Astrocyte (in vitro differentiated cells and primary cell): ENCODE measurements around the gene NAA35. TPM values are rescaled to one million over a fixed set of nuclear protein-coding genes. Genes with fewer than 3 reads are reported as not detected.
A peak's percentile ranks its signal among the peaks of the same experiment; 100 is the strongest.

Experiments
- DNase-seq: peaks from one replicate; pipeline ENCODE4 v3.0.0-alpha.2; 2010; ENCODE audit warnings: low read depth
- FAIRE-seq: peaks from 2 replicates; lab custom pipeline; 2011; peaks lifted over from hg19 to GRCh38; lab: Jason Lieb, UNC
- H2AFZ ChIP-seq: 2 replicates; pipeline ENCODE4 v1.6.0; 2012; ENCODE audit warnings: low read depth, low read length, inconsistent platforms
- H3K27ac ChIP-seq: 2 replicates; pipeline ENCODE4 v1.5.1; 2011; ENCODE audit warnings: low read depth, low read length, inconsistent platforms
- H3K27me3 ChIP-seq: 2 replicates; pipeline ENCODE4 v1.6.0; 2011; ENCODE audit warnings: low read length, inconsistent platforms; ENCODE audit not compliant: insufficient read depth
- H3K36me3 ChIP-seq: 2 replicates; pipeline ENCODE4 v1.5.1; 2011; ENCODE audit warnings: low read length, inconsistent platforms; ENCODE audit not compliant: insufficient read depth
- H3K4me1 ChIP-seq: 2 replicates; pipeline ENCODE4 v1.5.1; 2011; ENCODE audit warnings: low read length, inconsistent platforms; ENCODE audit not compliant: insufficient read depth
- H3K4me2 ChIP-seq: 2 replicates; pipeline ENCODE4 v1.6.0; 2012; ENCODE audit warnings: low read length, inconsistent platforms
- H3K4me3 ChIP-seq: 2 replicates; pipeline ENCODE4 v1.5.1; 2011; ENCODE audit warnings: low read depth, mild to moderate bottlenecking, low read length, inconsistent platforms; ENCODE audit not compliant: insufficient read depth
- H3K79me2 ChIP-seq: 2 replicates; pipeline ENCODE4 v1.6.0; 2012; ENCODE audit warnings: mild to moderate bottlenecking, low read length, inconsistent platforms; ENCODE audit not compliant: insufficient read depth
- H3K9ac ChIP-seq: 2 replicates; pipeline ENCODE4 v1.6.0; 2012; ENCODE audit warnings: mild to moderate bottlenecking, low read length, inconsistent platforms
- H3K9me3 ChIP-seq: 2 replicates; pipeline ENCODE4 v1.5.1; 2012; ENCODE audit warnings: low read depth, mild to moderate bottlenecking, low read length, inconsistent platforms; ENCODE audit not compliant: insufficient read depth
- H4K20me1 ChIP-seq: 2 replicates; pipeline ENCODE4 v1.6.0; 2012; ENCODE audit warnings: low read length, inconsistent platforms; ENCODE audit not compliant: insufficient read depth
- H3K27ac Mint-ChIP-seq: one replicate; pipeline ENCODE4 v1.8.0; 2021; ENCODE audit warnings: mild to moderate bottlenecking, mixed read lengths; ENCODE audit not compliant: unreplicated experiment
- H3K27me3 Mint-ChIP-seq: one replicate; pipeline ENCODE4 v1.8.0; 2021; ENCODE audit warnings: low read depth, mixed read lengths; ENCODE audit not compliant: unreplicated experiment
- H3K36me3 Mint-ChIP-seq: one replicate; pipeline ENCODE4 v1.8.0; 2021; ENCODE audit warnings: low read depth, mixed read lengths; ENCODE audit not compliant: unreplicated experiment
- H3K4me1 Mint-ChIP-seq: one replicate; pipeline ENCODE4 v1.8.0; 2021; ENCODE audit warnings: low read depth, mixed read lengths; ENCODE audit not compliant: unreplicated experiment
- H3K4me3 Mint-ChIP-seq: one replicate; pipeline ENCODE4 v1.8.0; 2021; ENCODE audit warnings: mild to moderate bottlenecking, moderate library complexity, mixed read lengths; ENCODE audit not compliant: unreplicated experiment
- H3K9me3 Mint-ChIP-seq: one replicate; pipeline ENCODE4 v1.8.0; 2021; ENCODE audit warnings: mild to moderate bottlenecking, mixed read lengths; ENCODE audit not compliant: unreplicated experiment
- EZH2 ChIP-seq: IDR thresholded peaks from 2 replicates; pipeline ENCODE4 v1.6.1; 2012; ENCODE audit warnings: mild to moderate bottlenecking, low read length, inconsistent platforms; ENCODE audit not compliant: insufficient read depth
- total RNA-seq: library from RNA; stranded (reverse); gene quantifications from 2 replicates; pipeline ENCODE4 v1.2.1, GENCODE V29; 2021
- TF ChIP-seq, protein P1 (sequence below): IDR thresholded peaks from 2 replicates; pipeline ENCODE4 v1.5.1; 2011; ENCODE audit warnings: low read depth, mild to moderate bottlenecking, inconsistent platforms, low read length, moderate library complexity; ENCODE audit not compliant: insufficient read depth

NAA35 gene
- total RNA-seq, 1 donor from 2014 or later: 31.4 TPM

GRCh38 chr9:86039991-86040860, 99.3 kb downstream of the NAA35 start:
- Histone ChIP-seq H3K4me1 (no peaks in the 10 kb centered on the region), H3K4me3 (no peak overlapping the region), H3K79me2 (no peaks in the 10 kb centered on the region), H3K9ac (no peak overlapping the region), H3K9me3 (no peaks in the 10 kb centered on the region), H3K36me3 (no peaks in the 10 kb centered on the region), H4K20me1 (no peaks in the 10 kb centered on the region), H3K27ac (no peak overlapping the region), H3K27me3 (no peaks in the 10 kb centered on the region), H2AFZ (no peak overlapping the region), H3K4me2 (no peak overlapping the region)
- TF ChIP-seq, protein P1, sequence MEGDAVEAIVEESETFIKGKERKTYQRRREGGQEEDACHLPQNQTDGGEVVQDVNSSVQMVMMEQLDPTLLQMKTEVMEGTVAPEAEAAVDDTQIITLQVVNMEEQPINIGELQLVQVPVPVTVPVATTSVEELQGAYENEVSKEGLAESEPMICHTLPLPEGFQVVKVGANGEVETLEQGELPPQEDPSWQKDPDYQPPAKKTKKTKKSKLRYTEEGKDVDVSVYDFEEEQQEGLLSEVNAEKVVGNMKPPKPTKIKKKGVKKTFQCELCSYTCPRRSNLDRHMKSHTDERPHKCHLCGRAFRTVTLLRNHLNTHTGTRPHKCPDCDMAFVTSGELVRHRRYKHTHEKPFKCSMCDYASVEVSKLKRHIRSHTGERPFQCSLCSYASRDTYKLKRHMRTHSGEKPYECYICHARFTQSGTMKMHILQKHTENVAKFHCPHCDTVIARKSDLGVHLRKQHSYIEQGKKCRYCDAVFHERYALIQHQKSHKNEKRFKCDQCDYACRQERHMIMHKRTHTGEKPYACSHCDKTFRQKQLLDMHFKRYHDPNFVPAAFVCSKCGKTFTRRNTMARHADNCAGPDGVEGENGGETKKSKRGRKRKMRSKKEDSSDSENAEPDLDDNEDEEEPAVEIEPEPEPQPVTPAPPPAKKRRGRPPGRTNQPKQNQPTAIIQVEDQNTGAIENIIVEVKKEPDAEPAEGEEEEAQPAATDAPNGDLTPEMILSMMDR: no peak
- no peak for TF ChIP-seq EZH2
- Mint-ChIP-seq H3K4me1 (no peaks in the 10 kb centered on the region), H3K27me3 (no peaks in the 10 kb centered on the region), H3K4me3 (no peak overlapping the region), H3K9me3 (no peaks in the 10 kb centered on the region), H3K36me3 (peaks cover 7% of the 10 kb centered on the region), H3K27ac (no peak overlapping the region)
- FAIRE-seq: no peak
- DNase-seq: peak; percentile 8

GRCh38 chr9:86040861-86041155, 99.9 kb downstream of the NAA35 start:
- Mint-ChIP-seq H3K9me3 (no peaks in the 10 kb centered on the region), H3K4me1 (no peaks in the 10 kb centered on the region), H3K27ac (no peak overlapping the region), H3K4me3 (no peak overlapping the region), H3K36me3 (peaks cover 7% of the 10 kb centered on the region), H3K27me3 (no peaks in the 10 kb centered on the region)
- no peaks in the 10 kb centered on the region for H3K36me3 ChIP-seq
- H2AFZ ChIP-seq: no peak overlapping the region
- H3K9ac ChIP-seq: no peak overlapping the region
- DNase-seq (no peak), FAIRE-seq (no peak)
- H3K79me2 ChIP-seq: no peaks in the 10 kb centered on the region
- no peak overlapping the region for H3K4me2 ChIP-seq
- TF ChIP-seq EZH2: no peak
- TF ChIP-seq, protein P1: no peak
- H3K27ac ChIP-seq: no peak overlapping the region
- H3K27me3 ChIP-seq: no peaks in the 10 kb centered on the region
- H3K4me1 ChIP-seq: no peaks in the 10 kb centered on the region
- H3K4me3 ChIP-seq: no peak overlapping the region
- H3K9me3 ChIP-seq: no peaks in the 10 kb centered on the region
- H4K20me1 ChIP-seq: no peaks in the 10 kb centered on the region

- Histone ChIP-seq H3K4me3 (no peak overlapping the region), H2AFZ (no peak overlapping the region), H3K4me1 (no peaks in the 10 kb centered on the region), H3K9me3 (no peaks in the 10 kb centered on the region), H3K27ac (no peak overlapping the region), H3K27me3 (no peaks in the 10 kb centered on the region), H3K4me2 (peak overlapping the region; percentile 6), H4K20me1 (no peaks in the 10 kb centered on the region), H3K79me2 (no peaks in the 10 kb centered on the region), H3K36me3 (no peaks in the 10 kb centered on the region), H3K9ac (no peak overlapping the region)
- TF ChIP-seq, protein P1: no peak
- TF ChIP-seq EZH2: no peak
- no peaks in the 10 kb centered on the region for H3K27me3 Mint-ChIP-seq
- peaks cover 7% of the 10 kb centered on the region for H3K36me3 Mint-ChIP-seq
- H3K9me3 Mint-ChIP-seq: no peaks in the 10 kb centered on the region
- DNase-seq: peak; percentile 63
- no peak overlapping the region for H3K27ac Mint-ChIP-seq
- FAIRE-seq: no peak
- no peaks in the 10 kb centered on the region for H3K4me1 Mint-ChIP-seq
- no peak overlapping the region for H3K4me3 Mint-ChIP-seq
Observed at GRCh38 chr9:86041311-86041741, 100.4 kb downstream of the NAA35 start.
